OCI-LY1 (cell line): ENCODE results near the gene C19orf47.

Source experiments
- CTCF ChIP-seq: fragments of 200-600 bp; sonication (generic), shearing (Covaris generic); IDR thresholded peaks from 2 replicates; pipeline ENCODE4 v1.5.1; 2017; ENCODE audit warnings: mild to moderate bottlenecking, antibody characterized with exemption, low read length, moderate library complexity, mixed read lengths
- EZH2 ChIP-seq: fragments of 200-600 bp; sonication (generic), shearing (Covaris generic); IDR thresholded peaks from 2 replicates; pipeline ENCODE4 v1.8.0; 2017; ENCODE audit warnings: borderline replicate concordance, mixed run types, mild to moderate bottlenecking, antibody characterized with exemption, low read length, moderate library complexity, mixed read lengths

- peak; percentile 84 for TF ChIP-seq CTCF
- no peak for TF ChIP-seq EZH2
Measured at GRCh38 chr19:40305403-40305802, 42.8 kb downstream of the C19orf47 start.
